KMS-11 (cell line): ENCODE results near the gene HCAR3.

Experiments used
- H2AFZ ChIP-seq: fragments of 200-600 bp; sonication (generic); 2 replicates; pipeline ENCODE4 v1.6.1; 2016; ENCODE audit warnings: antibody characterized with exemption, mixed run types, low read depth
- H3K27ac ChIP-seq: fragments of 200-600 bp; sonication (generic); 2 replicates; pipeline ENCODE4 v1.6.1; 2016; ENCODE audit warnings: mild to moderate bottlenecking, mixed run types
- H3K27me3 ChIP-seq: fragments of 200-600 bp; sonication (generic); 2 replicates; pipeline ENCODE4 v1.6.1; 2017; ENCODE audit warnings: mild to moderate bottlenecking, low read depth, mixed run types, moderate library complexity; ENCODE audit not compliant: insufficient read depth
- H3K36me3 ChIP-seq: fragments of 200-600 bp; sonication (generic); 2 replicates; pipeline ENCODE4 v1.6.1; 2017; ENCODE audit warnings: mild to moderate bottlenecking, mixed run types; ENCODE audit not compliant: insufficient read depth
- H3K4me1 ChIP-seq: fragments of 200-600 bp; sonication (generic); 2 replicates; pipeline ENCODE4 v1.6.1; 2016; ENCODE audit warnings: mild to moderate bottlenecking, low read depth, mixed run types; ENCODE audit not compliant: poor library complexity, severe bottlenecking
- H3K4me2 ChIP-seq: fragments of 200-600 bp; sonication (generic); 2 replicates; pipeline ENCODE4 v1.7.0; 2016; ENCODE audit warnings: mild to moderate bottlenecking, mixed run types
- H3K4me3 ChIP-seq: fragments of 200-600 bp; sonication (generic); IDR thresholded peaks from 2 replicates; pipeline ENCODE4 v1.6.1; 2017; ENCODE audit warnings: low read depth, low read length, mixed read lengths; ENCODE audit not compliant: insufficient read depth
- H3K79me2 ChIP-seq: fragments of 200-600 bp; sonication (generic); 2 replicates; pipeline ENCODE4 v1.6.1; 2016; ENCODE audit warnings: low read depth, mixed run types; ENCODE audit not compliant: insufficient read depth
- H3K9ac ChIP-seq: fragments of 200-600 bp; sonication (generic); 2 replicates; pipeline ENCODE4 v1.6.1; 2016; ENCODE audit warnings: mild to moderate bottlenecking, mixed run types
- H4K20me1 ChIP-seq: fragments of 200-600 bp; sonication (generic); 2 replicates; pipeline ENCODE4 v1.6.1; 2016; ENCODE audit warnings: mild to moderate bottlenecking, mixed run types; ENCODE audit not compliant: insufficient read depth
- TF ChIP-seq, protein P1 (sequence below): fragments of 200-600 bp; sonication (generic); conservative IDR thresholded peaks from 2 replicates; pipeline ENCODE4 v1.6.1; 2017; ENCODE audit warnings: low read depth, mild to moderate bottlenecking, antibody characterized with exemption, low read length, moderate library complexity, mixed read lengths

The HCAR3 gene

DNA sequence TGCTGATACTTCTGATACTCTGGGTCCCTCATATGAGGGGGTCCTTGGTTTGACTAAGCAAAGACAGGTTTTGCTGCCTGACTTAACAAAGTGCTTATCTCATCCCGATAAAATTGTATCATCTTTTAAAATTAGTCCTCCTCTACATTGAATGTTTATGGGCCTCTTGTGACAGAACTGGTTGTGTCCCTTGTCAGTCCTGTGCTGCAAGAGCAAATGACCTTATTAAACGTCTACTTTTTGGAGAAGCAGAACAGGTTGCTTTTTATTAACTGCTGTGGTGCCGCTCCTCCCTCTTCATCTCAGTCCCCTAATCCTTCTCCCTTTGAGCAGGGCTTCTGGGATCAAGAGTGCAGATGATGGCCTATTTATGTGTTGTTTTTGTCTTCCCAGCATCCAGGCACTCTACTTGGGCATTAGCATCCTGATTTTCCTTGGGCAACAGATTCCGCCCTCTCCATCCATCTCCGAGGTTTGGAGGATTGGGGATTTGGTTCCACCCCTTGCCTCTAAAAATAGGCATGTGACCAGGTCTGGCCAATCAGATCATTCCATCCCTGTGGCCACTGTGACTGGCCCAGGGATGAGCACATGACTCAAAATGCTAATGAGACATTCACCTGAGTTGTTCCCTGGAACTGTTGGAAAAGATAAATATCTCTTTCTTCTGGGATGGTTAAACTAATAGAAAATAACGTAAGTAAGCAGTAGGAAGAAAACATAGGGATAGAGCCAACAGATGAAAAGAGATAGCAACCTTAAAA is 33.1 kb upstream of the HCAR3 start:
- Histone ChIP-seq H3K36me3 (peaks cover 4% of the 10 kb centered on the region; the same call in 1 of the 2 replicates), H3K4me2 (no peak overlapping the region), H3K9ac (no peak overlapping the region), H3K27ac (no peak overlapping the region), H3K4me1 (peaks cover 14% of the 10 kb centered on the region), H3K4me3 (no peak overlapping the region), H2AFZ (no peak overlapping the region), H4K20me1 (no peaks in the 10 kb centered on the region), H3K79me2 (peaks cover 16% of the 10 kb centered on the region), H3K27me3 (no peaks in the 10 kb centered on the region)
- TF ChIP-seq, protein P1, sequence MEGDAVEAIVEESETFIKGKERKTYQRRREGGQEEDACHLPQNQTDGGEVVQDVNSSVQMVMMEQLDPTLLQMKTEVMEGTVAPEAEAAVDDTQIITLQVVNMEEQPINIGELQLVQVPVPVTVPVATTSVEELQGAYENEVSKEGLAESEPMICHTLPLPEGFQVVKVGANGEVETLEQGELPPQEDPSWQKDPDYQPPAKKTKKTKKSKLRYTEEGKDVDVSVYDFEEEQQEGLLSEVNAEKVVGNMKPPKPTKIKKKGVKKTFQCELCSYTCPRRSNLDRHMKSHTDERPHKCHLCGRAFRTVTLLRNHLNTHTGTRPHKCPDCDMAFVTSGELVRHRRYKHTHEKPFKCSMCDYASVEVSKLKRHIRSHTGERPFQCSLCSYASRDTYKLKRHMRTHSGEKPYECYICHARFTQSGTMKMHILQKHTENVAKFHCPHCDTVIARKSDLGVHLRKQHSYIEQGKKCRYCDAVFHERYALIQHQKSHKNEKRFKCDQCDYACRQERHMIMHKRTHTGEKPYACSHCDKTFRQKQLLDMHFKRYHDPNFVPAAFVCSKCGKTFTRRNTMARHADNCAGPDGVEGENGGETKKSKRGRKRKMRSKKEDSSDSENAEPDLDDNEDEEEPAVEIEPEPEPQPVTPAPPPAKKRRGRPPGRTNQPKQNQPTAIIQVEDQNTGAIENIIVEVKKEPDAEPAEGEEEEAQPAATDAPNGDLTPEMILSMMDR = no peak

DNA sequence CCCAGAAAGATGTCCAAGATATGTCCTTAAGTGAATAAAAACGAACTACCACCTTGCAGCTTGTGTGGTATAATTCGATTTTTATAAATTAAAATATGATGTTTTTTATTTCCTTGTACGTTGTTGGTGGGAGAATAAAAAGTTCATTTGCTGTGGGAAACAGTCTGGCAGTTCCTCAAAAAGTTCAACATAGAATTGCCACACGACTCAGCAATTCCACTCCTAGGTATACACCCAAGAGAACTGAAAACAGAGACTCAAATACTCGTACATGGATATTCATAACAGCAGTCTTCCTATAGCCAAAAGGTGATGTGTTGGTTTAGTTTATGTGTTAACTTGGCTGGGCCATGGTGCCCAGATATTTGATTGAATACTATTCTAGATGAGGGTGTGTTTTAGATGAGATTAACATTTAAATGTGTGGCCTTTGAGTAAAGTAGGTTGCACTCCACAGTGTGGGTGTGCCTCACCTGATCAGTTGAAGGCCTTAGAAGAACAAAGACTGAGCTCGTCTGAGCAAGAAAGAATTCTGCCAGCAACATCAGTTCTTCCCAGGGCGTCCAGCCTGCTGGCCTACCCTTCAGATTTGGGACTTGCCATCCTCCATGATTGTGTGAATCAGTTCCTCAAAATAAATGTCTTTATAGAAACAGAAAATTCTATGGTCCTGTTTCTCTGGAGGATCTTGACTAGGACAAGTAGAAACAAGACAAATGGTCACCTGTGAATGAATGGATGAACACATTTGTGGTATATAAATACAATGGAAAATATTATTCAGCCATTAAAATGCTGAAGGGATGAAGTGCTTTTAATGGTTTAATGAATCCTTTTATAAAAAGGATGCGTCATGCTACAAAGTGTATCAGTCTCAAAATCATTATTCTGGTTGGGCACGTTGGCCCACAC is 30.9 kb upstream of the HCAR3 start:
- Histone ChIP-seq H3K27ac (no peak overlapping the region), H3K9ac (no peak overlapping the region), H3K27me3 (no peaks in the 10 kb centered on the region), H3K4me1 (no peaks in the 10 kb centered on the region), H3K79me2 (no peaks in the 10 kb centered on the region), H2AFZ (no peak overlapping the region), H3K4me2 (no peak overlapping the region), H3K4me3 (no peak overlapping the region), H4K20me1 (no peaks in the 10 kb centered on the region), H3K36me3 (no peaks in the 10 kb centered on the region)
- TF ChIP-seq, protein P1 = no peak

DNA sequence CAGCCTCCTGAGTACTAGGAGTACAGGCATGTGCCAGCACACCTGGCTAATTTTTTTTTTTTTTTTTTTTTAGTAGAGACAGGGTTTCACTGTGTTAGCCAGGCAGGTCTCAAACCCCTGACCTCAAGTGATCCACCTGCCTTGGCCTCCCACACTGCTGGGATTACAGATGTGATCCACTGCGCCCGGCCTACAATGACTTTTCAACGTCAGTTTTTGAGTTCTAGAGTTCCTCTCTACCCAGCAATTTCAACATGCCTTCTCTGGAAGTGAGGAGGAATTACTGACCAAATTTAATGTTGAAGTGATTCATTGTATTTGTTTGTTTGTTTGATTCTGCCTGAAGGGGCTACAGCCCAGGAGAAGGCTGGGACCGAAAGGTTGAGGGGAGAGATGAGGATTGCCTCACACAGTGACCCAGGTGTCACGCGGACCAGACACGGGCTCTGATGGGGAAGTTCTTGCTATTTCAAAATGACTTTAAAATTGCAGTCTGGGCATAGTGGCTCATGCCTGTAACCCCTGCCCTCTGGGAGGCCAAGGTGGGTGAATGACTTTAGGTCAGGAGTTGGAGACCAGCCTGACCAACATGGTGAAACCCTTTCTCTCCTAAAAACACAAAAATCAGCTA is 27.4 kb upstream of the HCAR3 start:
- no peaks in the 10 kb centered on the region for H3K79me2 ChIP-seq
- H3K4me2 ChIP-seq = no peak overlapping the region
- H3K9ac ChIP-seq = no peak overlapping the region
- TF ChIP-seq, protein P1 = no peak
- H3K4me3 ChIP-seq = no peak overlapping the region
- no peaks in the 10 kb centered on the region for H4K20me1 ChIP-seq
- H3K27me3 ChIP-seq = no peaks in the 10 kb centered on the region
- H3K27ac ChIP-seq = no peak overlapping the region
- H3K4me1 ChIP-seq = no peaks in the 10 kb centered on the region
- H2AFZ ChIP-seq = no peak overlapping the region
- no peaks in the 10 kb centered on the region for H3K36me3 ChIP-seq

DNA sequence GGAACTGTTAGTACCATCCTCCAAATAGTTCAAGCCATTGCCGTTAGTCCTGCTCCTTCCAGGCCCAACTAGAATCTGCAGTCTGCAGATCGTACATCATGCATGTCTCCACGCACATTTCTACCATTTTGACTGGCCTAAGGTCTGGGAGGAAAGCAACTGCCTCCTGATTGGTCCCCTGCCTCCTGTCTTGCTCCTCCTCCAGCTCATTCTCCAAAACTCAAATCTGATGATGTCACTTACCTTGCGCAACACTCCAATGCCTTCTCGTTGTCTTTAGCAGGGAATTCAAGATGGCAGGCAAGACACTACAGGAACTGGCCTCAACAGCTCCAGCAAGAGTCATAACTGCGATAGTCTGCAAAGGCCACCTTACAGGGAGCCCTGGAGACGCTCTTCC is 23.7 kb upstream of the HCAR3 start:
- no peak overlapping the region for H2AFZ ChIP-seq
- no peaks in the 10 kb centered on the region for H4K20me1 ChIP-seq
- no peak overlapping the region for H3K27ac ChIP-seq
- H3K4me1 ChIP-seq = no peaks in the 10 kb centered on the region
- H3K4me3 ChIP-seq = no peak overlapping the region
- no peaks in the 10 kb centered on the region for H3K79me2 ChIP-seq
- H3K27me3 ChIP-seq = no peaks in the 10 kb centered on the region
- no peak overlapping the region for H3K4me2 ChIP-seq
- TF ChIP-seq, protein P1 = no peak
- no peaks in the 10 kb centered on the region for H3K36me3 ChIP-seq
- no peak overlapping the region for H3K9ac ChIP-seq
